ENCODE results near the gene CCDC68. TPM values are rescaled to one million over a fixed set of nuclear protein-coding genes. Genes with fewer than 3 reads are reported as not detected.

The CCDC68 gene
- total RNA-seq, 4 donors from 2014 or later = 2.3 to 4.1 (median 2.6) TPM

DNA sequence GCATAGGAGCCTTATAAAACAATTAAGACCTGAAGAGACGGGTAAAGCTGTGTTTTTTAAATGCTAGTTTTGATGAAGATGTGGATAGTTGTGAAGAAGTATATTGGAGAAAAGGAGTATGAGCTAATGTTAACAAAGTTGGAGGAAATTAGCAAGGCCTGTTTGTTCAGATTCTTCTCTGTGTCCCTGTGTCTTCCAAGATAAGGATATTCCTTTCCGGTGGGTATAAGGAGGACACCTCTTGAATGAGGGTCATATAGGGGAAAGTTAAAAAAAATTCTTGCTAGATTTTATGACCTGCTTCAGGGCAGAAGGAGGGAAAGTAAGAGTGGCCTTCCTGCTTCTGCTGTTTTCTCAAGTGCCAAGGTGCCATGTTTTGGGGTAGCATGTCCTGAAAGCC, 59.0 kb downstream of the CCDC68 start:
- H3K27ac ChIP-seq (replicated peaks in 1 of 4) = no peak overlapping the region
- TF ChIP-seq, protein P1, sequence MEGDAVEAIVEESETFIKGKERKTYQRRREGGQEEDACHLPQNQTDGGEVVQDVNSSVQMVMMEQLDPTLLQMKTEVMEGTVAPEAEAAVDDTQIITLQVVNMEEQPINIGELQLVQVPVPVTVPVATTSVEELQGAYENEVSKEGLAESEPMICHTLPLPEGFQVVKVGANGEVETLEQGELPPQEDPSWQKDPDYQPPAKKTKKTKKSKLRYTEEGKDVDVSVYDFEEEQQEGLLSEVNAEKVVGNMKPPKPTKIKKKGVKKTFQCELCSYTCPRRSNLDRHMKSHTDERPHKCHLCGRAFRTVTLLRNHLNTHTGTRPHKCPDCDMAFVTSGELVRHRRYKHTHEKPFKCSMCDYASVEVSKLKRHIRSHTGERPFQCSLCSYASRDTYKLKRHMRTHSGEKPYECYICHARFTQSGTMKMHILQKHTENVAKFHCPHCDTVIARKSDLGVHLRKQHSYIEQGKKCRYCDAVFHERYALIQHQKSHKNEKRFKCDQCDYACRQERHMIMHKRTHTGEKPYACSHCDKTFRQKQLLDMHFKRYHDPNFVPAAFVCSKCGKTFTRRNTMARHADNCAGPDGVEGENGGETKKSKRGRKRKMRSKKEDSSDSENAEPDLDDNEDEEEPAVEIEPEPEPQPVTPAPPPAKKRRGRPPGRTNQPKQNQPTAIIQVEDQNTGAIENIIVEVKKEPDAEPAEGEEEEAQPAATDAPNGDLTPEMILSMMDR (IDR thresholded peaks at IDR 0.05) = no peak
- TF ChIP-seq EP300 (IDR thresholded peaks at IDR 0.05) (no peak), POLR2A (IDR thresholded peaks at IDR 0.05; ENCODE audit: low read depth) (no peak), POLR2AphosphoS5 (IDR thresholded peaks at IDR 0.05) (no peak)
- WGBS = 90% methylated on average over 2 of the region's 2 CpGs
- intact Hi-C loops (cut with DNase I) = no loop called here
- no peaks in the 10 kb centered on the region for H3K4me1 ChIP-seq
- no peak for DNase-seq (ENCODE audit: extremely low spot score)
- no peaks in the 10 kb centered on the region for H3K27me3 ChIP-seq
- H3K9me3 ChIP-seq = no peaks in the 10 kb centered on the region
- H3K4me3 ChIP-seq = no peak overlapping the region
- H3K36me3 ChIP-seq = peaks cover 0 to 4% (median 0%) of the 10 kb centered on the region in 4 donors

- intact Hi-C loops (cut with DNase I) = no loop called here
- H3K27me3 ChIP-seq = no peaks in the 10 kb centered on the region
- no peaks in the 10 kb centered on the region for H3K4me1 ChIP-seq
- no peak overlapping the region for H3K27ac ChIP-seq (replicated peaks in 1 of 4)
- H3K4me3 ChIP-seq = no peak overlapping the region
- no peak for TF ChIP-seq POLR2AphosphoS5 (IDR thresholded peaks at IDR 0.05)
- TF ChIP-seq, protein P1 (IDR thresholded peaks at IDR 0.05) = no peak
- no peak for TF ChIP-seq POLR2A (IDR thresholded peaks at IDR 0.05; ENCODE audit: low read depth)
- TF ChIP-seq EP300 (IDR thresholded peaks at IDR 0.05) = no peak
- no peaks in the 10 kb centered on the region for H3K36me3 ChIP-seq
- H3K9me3 ChIP-seq = no peaks in the 10 kb centered on the region
- DNase-seq (ENCODE audit: extremely low spot score) = no peak
Measured at GRCh38 chr18:54899500-54899899, 59.8 kb downstream of the CCDC68 start.

- intact Hi-C loops (cut with DNase I) = no loop called here
- 82% methylated on average over 2 of the region's 2 CpGs for WGBS
- Histone ChIP-seq H3K27me3 (no peaks in the 10 kb centered on the region), H3K4me3 (no peak overlapping the region), H3K27ac (replicated peaks in 1 of 4) (no peak overlapping the region), H3K36me3 (no peaks in the 10 kb centered on the region), H3K9me3 (no peaks in the 10 kb centered on the region), H3K4me1 (no peaks in the 10 kb centered on the region)
- TF ChIP-seq, protein P1 (IDR thresholded peaks at IDR 0.05) = no peak
- no peak for TF ChIP-seq POLR2A (IDR thresholded peaks at IDR 0.05; ENCODE audit: low read depth)
- TF ChIP-seq EP300 (IDR thresholded peaks at IDR 0.05) = no peak
- no peak for TF ChIP-seq POLR2AphosphoS5 (IDR thresholded peaks at IDR 0.05)
- DNase-seq (ENCODE audit: extremely low spot score) = no peak
Measured at GRCh38 chr18:54888933-54889332, 70.3 kb downstream of the CCDC68 start.

DNA sequence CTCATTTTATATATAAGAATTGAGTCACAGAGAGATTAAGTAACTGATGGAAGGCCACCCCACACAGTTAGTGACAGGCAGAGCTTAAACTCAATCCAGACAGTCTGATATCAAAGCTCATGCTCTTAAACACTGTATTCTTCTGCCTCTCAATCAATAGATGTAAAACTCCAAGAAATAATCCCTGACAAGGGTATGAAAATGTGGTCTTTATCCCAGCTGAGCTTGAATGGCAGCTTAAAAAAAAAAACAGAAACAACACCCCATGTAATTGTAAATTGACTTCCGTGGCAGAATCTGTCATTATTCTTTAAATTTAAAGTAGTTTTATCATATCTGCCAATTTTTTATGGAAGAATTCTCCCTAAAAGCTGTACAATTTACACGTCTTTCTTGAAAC, 70.9 kb downstream of the CCDC68 start:
- WGBS = 85% methylated on average over 2 of the region's 2 CpGs
- Histone ChIP-seq H3K27me3 (no peaks in the 10 kb centered on the region), H3K4me1 (no peaks in the 10 kb centered on the region), H3K4me3 (no peak overlapping the region), H3K36me3 (no peaks in the 10 kb centered on the region), H3K9me3 (no peaks in the 10 kb centered on the region), H3K27ac (replicated peaks in 1 of 4) (no peak overlapping the region)
- DNase-seq (ENCODE audit: extremely low spot score) = no peak
- intact Hi-C loops (cut with DNase I) = no loop called here
- TF ChIP-seq POLR2A (IDR thresholded peaks at IDR 0.05; ENCODE audit: low read depth) (no peak), EP300 (IDR thresholded peaks at IDR 0.05) (no peak), POLR2AphosphoS5 (IDR thresholded peaks at IDR 0.05) (no peak)
- TF ChIP-seq, protein P1 (IDR thresholded peaks at IDR 0.05) = no peak
